HG02759 (cell line): ENCODE data around the gene GRAMD2B.
"Not testable (repeated sequence)": the region's sequence is repeated elsewhere in the genome, so short reads cannot be mapped to it uniquely, and the experiment has no call there.

ENCODE experiments used
- ATAC-seq: cut with Tn5 transposase; IDR thresholded peaks from one replicate; pipeline ENCODE4 v1.9.1; 2021; ENCODE audit warnings: mild to moderate bottlenecking, moderate library complexity; ENCODE audit not compliant: unreplicated experiment

Gene GRAMD2B

DNA sequence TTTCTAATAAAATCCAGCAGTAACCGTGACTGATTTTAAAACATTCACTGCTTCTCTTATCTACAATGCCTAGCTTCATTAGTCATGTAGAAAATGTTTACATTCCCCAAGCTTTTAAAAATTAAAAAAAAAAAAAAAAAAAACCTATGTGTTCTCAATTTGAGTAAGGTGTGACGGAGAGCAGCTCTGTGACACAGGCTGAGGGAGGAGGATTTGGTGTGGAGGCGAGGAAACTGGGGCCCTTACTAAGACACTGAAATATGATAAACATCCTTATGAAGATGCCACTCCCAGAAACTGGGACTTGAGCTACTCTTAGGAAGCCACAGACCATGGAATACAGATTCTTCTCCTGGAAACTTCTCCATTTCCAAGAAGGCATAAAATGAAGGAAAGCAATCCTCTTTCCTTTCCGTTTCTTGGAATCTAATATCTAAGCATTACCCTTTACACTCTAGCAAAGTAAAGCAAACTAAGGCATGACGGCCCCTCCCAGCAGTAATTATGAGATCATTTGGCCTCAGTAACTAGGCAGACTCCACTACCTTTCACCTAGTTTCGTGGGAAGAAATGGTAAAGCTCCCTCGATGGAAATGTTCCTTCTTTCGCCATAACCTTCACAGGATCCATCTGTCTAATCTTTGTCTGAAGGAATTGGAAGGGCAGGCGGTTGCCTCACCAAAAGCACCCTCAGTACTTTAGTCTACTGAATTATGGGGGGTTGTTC, 23.5 kb downstream of the GRAMD2B start:
- peak; percentile 30 for ATAC-seq

DNA sequence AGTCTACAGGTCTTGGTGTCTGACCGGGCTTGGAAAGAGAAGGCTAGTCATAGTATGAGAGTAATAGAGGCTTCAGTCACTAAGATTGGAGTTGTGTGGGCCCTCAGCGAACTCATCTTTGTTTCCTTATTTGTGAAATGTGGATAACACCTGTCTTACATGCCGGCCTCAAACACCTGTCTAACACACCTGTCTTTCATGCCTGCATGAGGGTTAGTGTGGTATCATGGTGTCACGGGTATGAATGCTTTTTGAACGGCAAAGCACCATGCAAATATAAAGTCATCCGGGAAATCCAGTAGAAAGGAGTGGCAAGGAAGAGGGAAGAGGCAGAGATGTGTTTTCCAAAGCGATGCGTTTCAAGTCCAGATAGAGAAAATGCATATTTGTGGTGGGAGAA, 25.5 kb downstream of the GRAMD2B start:
- no peak for ATAC-seq

GRCh38 chr5:126449751-126450271, 26.6 kb downstream of the GRAMD2B start:
- peak; percentile 84 for ATAC-seq

- ATAC-seq: peak; percentile 46
Measured at GRCh38 chr5:126450346-126450745, 27.1 kb downstream of the GRAMD2B start.

- no peak for ATAC-seq
Measured at GRCh38 chr5:126450907-126451306, 27.7 kb downstream of the GRAMD2B start.

DNA sequence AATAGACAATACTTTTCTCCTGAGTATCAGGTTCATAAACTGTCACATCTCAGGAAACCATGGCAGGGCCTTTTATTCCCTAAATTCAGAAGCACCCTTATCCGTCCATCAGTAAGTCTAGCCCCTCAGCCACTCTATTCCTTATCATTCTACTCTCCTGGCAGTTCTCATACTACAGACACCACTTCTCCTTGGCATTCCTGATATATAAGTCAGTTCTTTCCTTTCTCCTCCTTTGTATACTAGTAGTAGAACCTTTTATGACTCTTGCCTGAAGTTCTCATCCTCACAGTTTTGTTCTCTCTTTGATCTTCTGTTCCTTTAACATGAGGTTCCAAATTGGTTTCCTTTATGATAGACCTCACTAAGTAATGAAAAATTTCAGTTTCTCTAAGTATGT, 29.3 kb downstream of the GRAMD2B start:
- ATAC-seq: no peak

- no peak for ATAC-seq
Measured at GRCh38 chr5:126454081-126454480, 30.9 kb downstream of the GRAMD2B start.

DNA sequence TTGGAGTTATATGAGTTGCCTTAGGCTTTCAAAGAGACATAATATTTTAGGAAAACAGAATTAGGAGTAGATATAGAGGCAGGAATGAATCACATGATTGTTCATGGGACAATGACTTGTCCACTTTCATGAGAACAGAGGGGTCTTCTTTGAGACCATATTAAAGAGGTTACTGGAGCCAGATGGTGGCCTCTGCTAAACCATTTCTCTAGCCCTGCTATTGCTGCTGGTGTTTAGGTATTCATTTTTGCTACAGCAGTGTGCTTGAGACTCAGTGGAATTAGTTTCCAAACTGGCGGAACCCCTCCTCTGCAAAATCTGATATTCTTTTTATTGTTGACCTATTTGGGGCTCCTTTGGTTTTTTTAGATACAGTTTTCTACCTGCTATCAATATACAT, 31.3 kb downstream of the GRAMD2B start:
- no peak for ATAC-seq

DNA sequence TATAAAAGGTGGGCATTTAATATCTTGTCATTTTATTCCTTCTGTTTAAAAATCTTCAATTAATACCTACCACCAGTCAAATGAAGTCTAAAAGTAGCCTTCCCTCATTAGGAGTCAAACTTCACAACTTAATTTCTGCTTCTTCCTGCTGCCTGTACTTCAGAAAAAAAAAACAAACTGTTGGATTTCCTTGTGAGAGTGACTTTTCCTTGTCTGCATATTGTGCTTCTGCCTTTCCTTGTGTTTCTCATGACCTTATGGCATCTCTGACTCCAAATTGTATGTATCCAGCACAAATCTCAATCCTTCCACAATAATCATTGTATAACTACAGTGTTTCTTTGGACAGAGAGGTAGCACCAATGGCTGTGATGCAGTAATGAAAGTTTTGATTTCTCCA, 32.1 kb downstream of the GRAMD2B start:
- no peak for ATAC-seq

- no peak for ATAC-seq
Measured at GRCh38 chr5:126455728-126456127, 32.5 kb downstream of the GRAMD2B start.

GRCh38 chr5:126456217-126456820, 33.1 kb downstream of the GRAMD2B start:
- ATAC-seq: no peak

DNA sequence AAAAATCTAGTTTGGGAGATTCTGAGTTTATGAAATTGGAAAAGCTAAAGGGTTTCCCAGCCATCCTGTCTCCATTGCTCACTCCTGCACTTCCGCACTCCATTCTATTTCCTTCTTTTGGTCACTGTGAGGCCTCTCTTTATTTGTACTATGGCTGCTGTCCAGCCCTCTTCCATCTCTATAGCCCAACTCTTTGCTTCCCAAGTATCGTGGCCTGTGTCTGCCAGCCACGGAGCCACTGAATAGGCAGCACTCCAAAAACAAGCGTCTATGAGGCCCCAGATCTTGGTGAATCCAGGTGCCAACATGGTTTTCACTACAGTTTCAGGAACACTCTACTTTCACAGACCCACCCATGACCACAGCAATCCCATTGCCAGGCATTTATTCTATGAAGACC, 37.2 kb downstream of the GRAMD2B start:
- ATAC-seq: no peak

DNA sequence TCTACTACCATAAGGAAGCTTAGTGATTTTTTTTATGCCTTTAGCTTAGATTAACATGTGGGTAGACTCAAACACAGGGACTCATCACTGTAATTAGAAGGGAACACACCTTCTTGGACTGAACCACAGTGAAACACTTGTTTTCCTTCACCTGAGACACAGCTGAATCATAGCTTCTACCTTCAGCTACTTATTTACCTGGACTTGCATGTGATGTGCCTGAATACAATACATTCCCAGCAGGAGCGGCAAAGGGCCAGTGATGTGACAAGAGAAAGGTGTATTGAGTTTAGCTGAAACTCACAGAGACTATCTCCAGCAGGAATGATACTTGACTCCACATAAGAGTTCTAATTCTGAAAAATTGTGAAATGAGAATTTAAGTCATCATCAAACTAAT, 37.8 kb downstream of the GRAMD2B start:
- no peak for ATAC-seq

DNA sequence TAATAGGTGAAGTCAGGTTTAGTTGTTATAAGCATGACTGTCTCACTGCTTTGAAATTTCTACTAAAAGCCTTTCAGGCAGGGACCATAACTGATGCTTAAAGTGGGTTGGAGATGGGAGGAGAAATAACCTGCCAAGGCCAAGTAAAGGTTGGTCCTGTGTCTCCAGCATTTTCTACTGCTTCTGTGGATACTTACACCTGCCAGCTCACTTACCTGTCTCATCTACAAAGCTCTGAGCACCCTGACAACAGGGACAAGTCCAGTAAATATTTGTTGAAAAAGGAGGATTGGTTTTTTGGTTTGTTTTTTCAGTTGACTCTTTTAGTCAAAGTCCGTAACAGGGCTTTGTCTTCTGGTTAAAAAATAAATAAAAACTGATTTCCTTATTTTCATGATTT, 38.6 kb downstream of the GRAMD2B start:
- ATAC-seq: peak; percentile 9

DNA sequence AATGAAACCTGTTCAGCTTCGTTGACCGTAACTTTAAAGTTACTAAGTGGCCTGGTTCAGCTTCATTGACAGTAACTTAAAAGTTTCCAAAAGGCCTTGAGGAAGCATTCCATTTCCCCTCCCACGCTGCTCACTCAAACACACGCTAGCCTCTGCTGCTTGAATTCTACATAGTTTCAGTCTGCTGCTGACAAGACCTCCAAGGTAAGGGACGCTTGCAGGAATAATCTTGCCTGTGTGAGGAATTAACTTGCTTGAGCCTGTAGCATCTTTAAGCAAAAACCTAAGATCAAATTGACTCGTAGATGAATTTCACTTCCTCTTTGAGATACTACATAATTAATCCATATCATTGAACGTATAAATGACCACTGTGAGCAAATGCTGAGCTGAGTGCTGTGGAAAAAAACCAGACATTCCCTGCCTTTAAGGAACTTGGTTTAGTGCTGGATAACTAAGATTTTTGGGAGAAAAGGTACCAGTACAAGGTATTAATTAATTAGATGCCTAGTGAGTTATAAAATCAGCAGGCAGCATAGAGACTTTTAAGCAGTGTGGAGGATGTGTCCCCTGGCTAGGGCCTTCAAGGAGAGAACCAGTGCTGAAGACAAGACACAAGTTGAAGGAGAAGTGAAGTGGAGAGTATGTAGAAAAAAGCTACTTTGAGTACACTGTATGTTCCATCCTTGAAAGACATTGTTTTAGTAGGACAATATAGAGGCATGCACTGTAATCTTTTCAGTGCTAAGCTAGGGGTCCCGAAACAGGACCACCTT, 39.2 kb downstream of the GRAMD2B start:
- ATAC-seq: peak; percentile 84

- ATAC-seq: no peak
Measured at GRCh38 chr5:126464016-126464415, 40.8 kb downstream of the GRAMD2B start.

DNA sequence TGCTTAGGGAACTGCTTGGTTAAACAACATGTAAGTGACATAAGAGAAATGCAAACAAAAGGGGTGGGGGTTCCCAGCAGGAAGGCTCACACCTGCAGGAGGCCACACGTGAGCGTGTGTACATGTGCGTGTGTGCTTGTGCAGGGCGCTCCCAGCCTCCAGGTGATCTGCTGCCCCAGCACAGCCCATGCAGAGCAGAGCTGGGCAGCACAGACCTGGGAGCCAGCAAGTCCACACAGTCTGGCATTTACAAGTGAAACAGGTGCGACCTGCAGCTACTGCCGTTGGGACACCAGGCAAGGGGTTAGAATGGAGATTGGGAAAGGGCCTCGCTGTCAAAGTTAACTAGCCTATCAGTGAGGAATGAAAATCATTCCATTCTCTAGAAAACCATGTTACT, 41.8 kb downstream of the GRAMD2B start:
- no peak for ATAC-seq

- ATAC-seq: no peak
Measured at GRCh38 chr5:126468091-126468490, 44.9 kb downstream of the GRAMD2B start.

DNA sequence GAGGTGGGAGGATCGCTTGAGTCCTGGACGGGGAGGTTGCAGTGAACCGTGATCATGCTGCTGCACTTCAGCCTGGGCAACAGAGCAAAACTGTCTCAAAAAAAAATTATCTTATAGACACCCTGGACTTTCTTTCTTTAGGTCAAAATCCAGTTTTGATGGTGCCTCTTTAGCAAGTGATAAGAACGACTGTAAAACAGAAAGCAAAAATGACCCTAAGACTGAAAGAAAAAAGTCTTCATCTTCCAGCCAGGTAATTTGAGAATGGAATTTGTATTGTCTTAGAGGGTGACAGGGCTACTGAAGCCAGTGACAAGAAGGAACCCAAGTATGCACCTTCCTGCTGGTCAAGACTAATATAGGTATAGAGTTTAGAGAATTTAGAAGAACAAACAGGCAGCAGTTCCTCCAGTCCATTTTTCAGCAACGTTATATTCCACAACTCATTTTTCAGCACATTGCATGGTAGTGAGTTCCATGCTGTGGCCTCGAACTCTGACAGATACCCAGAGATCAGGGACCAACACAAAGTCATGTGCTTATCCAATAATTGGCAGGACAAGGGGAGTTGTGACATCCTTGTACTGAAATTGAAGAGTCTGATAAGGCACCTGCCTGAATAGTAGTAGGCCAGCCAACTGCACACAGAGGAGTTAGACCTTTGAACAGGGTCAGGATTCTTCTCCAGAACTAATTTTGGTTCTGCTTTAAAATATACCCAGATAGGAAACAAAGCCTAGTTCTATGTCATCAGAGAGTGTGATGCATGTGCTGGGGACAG, 46.5 kb downstream of the GRAMD2B start:
- no peak for ATAC-seq

DNA sequence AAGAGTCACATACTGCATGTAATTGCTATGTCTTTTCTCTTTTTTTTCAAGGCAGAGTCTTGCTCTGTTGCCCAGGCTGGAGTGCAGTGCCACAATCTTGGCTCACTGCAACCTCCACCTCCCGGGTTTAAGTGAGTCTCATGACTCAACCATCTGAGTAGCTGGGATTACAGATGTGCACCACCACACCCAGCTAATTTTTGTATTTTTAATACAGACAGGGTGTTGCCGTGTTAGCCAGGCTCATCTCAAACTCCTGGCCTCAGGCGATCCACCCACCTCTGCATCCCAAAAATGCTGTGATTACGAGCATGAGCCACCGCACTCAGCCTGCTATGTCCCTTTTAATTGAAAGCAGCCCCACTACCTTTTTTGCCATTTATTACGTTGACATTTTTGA, 47.3 kb downstream of the GRAMD2B start:
- not testable (repeated sequence) for ATAC-seq

DNA sequence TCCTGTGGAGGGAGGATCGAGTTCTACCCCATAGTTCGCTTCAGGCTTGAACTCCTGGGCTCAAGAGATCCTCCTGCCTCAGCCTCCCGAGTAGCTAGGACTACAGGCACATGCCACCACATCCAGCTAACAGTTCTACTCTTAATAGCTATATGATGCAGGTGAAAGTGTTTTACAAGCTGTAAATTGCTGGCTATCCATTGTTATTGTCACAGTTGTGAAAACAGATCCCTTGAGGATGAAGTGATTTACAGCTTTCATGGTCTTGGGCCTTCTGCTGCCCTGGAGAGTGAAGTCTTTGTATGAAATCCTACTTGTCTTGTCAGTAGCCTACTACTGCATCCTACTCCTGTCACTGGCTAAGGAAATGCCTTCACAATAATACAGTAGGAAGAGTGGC, 48.0 kb downstream of the GRAMD2B start:
- ATAC-seq: no peak
